ENCODE measurements around the gene ISYNA1.
A peak's percentile ranks its signal among the peaks of the same experiment; 100 is the strongest.

The ISYNA1 gene

GRCh38 chr19:18433015-18433691 lies 4.8 kb downstream of the ISYNA1 start:
- peak in 15 of 56 donors; percentile 11 to 51 (median 34) for DNase-seq

- DNase-seq: no peak
Observed at GRCh38 chr19:18432275-18433014, 5.5 kb downstream of the ISYNA1 start.

- DNase-seq: peak in 1 of 56 donors; percentile 25
Observed at GRCh38 chr19:18431351-18432197, 6.4 kb downstream of the ISYNA1 start.

GRCh38 chr19:18430417-18431144 lies 7.4 kb downstream of the ISYNA1 start:
- DNase-seq: no peak

GRCh38 chr19:18429717-18430416 lies 8.1 kb downstream of the ISYNA1 start:
- no peak for DNase-seq

- peak in 48 of 56 donors; percentile 6 to 89 (median 61) for DNase-seq
Observed at GRCh38 chr19:18428787-18429674, 8.9 kb downstream of the ISYNA1 start.

- DNase-seq: no peak
Observed at GRCh38 chr19:18428173-18428786, 9.7 kb downstream of the ISYNA1 start.

GRCh38 chr19:18427743-18428113 lies 10.2 kb downstream of the ISYNA1 start:
- DNase-seq: no peak

GRCh38 chr19:18427080-18427742 lies 10.7 kb downstream of the ISYNA1 start:
- no peak for DNase-seq

GRCh38 chr19:18426416-18426767 lies 11.5 kb downstream of the ISYNA1 start:
- no peak for DNase-seq

GRCh38 chr19:18425515-18426415 lies 12.2 kb downstream of the ISYNA1 start:
- DNase-seq: peak in 18 of 56 donors; percentile 17 to 54 (median 31)

- no peak for DNase-seq
Observed at GRCh38 chr19:18424890-18425514, 12.9 kb downstream of the ISYNA1 start.

- DNase-seq: no peak
Observed at GRCh38 chr19:18424122-18424889, 13.6 kb downstream of the ISYNA1 start.

- no peak for DNase-seq
Observed at GRCh38 chr19:18423258-18424020, 14.5 kb downstream of the ISYNA1 start.

GRCh38 chr19:18422530-18423191 lies 15.3 kb downstream of the ISYNA1 start:
- no peak for DNase-seq
